HG02571 (cell line): ENCODE results near the gene MID1.

ENCODE experiments used
- ATAC-seq: cut with Tn5 transposase; IDR thresholded peaks from one replicate; pipeline ENCODE4 v1.9.1; 2021; ENCODE audit warnings: mild to moderate bottlenecking, moderate library complexity; ENCODE audit not compliant: unreplicated experiment

Gene MID1

DNA sequence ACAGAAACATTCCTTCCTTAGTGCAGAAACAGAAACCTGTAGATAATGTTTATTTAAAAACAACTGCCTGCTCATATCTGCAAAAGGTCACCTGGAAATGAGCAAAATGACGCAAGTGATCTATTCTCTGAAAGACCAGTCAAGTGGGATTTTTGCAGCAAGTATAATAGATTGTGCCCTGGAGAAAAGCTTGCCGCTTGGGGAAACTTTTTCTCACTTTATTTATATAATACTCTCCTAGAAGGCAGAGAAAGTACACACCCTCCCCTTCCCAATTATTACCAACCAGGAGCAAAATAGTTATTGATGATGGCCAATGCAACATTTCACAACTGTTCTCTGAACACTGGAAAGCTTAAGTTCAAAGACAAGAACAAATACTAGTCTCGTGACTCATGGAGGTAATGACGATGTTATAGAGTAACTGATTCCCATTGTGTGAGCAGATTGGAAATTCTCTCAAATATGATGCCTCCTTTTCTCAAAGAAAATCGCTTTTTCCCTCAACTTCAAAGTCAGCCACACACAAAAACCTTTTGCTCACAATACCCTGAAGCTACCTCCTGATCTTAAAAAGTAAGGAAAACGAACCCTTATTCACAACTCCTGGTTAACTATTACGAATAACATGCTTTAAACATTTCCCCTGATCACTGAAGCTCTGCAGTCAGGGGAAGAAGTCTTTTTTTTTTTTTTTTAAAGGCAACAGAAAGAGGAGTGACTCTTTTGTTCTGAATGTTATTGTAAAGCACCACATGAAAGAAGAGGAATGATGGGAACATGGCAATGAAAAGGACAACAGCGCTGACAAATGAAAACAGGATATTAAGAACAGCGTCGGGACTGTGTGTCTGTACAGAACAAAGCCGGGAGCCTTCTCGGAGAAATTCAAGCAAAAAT is 41.0 kb downstream of the MID1 start:
- ATAC-seq = no peak

DNA sequence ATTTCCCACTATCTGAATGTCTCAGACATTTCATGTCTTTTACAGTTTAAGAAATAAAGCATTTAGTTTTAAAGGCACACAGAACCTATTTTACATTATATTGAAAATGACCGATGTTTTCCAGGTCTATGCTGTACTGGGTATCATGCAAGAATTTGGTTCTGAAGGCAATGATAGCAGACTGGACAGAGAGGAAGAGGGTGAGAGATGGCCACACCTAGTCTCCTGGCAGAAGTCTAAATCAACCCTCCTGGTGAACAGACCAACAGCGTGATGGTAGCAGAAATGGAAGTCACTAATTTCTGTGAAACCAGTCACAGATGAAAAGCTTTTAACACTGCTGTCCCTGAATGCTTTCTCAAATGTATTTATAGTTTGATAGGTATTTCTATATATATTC is 41.9 kb downstream of the MID1 start:
- ATAC-seq = no peak

DNA sequence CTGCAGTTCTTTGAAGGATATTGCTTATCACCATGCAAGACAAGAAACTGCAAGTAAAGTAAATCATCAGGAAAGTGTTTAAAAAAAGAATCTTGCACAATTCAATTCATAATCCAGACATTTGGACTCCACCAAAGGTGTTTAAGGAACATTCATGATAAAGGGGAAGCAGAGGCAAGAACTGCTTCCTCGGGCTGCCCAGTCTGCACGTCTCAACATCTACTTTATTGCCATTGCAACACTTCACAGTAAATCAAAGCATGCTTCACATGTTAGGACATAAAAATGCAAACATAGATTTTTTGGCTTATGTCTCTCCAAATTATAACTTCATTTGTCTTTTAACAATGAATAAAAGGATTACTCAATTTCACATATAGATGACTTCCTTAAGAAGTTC is 42.5 kb downstream of the MID1 start:
- no peak for ATAC-seq

DNA sequence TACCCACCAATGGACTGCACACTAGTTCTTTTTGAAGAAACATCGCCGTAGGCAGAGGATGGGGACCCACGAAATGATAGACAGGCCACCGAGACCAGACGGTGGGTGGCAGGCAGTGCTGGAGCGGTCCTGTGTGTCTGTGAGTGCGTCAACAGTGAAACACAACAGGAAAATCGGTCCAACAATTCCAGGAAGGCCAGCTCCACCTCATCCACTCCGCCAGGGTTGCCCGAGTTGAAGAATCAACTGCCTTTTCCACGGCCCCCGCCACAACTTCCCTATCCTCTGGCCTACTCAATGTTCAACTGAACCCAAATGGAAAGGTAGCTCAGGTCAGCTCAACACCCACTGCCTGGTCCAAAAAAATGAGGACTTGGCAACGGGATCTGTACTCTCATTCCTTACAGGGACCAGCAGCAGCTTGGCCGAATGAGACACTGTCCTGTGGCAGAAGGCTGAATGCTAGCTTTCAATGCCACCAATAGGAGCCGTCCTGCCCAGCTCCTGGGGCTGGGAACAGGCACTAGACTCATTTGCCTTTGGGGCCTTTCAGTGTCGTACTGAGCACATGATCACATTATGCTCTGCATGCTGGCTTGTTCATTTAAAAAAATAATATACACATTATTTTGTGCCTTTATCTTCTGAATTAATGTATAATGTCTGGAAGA is 43.5 kb downstream of the MID1 start:
- no peak for ATAC-seq

DNA sequence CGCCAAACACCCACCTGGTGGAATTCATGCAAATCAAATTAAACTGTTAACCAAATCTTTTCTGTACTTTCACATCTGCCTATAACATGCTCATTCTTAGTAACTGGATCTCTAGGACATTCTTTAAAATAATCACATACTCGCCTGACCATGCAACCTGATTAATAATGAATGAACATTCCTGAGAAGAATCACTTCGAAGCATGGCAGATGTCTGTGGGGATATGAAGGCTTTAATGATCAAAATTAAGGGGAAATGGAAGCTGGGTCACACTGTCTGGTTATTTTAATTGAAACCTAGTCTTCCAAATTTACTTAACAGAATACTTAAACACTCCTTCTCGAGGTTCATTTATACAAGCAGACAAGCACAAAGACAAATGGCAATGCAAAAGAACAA is 44.2 kb downstream of the MID1 start:
- no peak for ATAC-seq

DNA sequence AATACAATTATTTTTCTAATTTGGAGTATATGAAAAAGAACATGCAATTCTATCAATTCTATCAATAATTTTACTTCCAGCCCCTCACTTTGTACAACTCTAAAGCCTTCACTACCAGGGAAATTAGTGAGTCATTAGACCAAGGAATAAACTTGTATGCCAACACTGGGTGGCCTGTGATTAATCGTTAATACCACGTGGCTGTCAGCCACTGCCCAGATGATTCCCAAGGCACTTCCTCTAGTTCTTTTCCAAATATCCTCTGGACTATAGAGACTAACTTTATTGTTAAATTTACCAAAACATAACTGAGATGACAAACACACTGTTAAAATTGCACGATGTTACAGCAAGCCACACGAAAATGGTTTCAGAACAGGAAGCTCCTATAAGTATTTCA is 45.7 kb downstream of the MID1 start:
- no peak for ATAC-seq

DNA sequence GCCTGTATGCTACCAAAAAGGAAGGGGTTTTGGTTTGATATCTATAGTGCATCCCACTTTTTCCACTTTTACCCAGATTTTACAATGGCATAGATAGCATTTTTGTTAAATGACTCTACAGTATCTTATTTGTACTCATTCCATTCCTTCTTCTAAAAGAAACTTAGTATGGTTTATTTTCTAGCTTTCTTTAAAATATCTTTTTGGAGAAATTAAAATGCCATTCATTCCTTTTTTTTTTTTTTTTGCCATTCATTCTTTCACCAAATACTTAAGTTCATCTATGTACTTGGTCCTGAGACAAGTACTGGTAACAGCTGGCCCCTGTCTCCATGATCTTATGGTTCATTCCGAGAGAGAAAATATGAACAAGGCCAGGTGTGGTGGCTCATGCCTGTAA is 49.1 kb downstream of the MID1 start:
- no peak for ATAC-seq

DNA sequence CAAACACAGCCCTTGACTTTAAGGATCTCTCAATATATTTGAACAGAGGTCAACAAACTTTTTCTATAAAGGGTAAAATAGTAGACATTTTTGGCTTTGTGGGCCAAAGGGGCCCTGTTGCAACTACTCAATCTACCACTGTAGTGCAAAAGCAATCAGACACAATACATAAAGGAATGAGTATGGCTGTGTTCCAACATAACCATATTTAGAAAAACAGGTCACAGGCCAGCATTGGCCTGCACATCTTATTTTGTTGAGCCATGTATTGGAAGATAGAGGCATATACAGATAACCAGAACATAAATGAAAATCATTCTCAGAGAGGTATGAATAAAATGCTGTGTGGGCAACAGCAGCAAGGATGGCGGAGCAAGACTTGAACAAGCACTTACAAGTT is 49.8 kb downstream of the MID1 start:
- ATAC-seq = no peak

DNA sequence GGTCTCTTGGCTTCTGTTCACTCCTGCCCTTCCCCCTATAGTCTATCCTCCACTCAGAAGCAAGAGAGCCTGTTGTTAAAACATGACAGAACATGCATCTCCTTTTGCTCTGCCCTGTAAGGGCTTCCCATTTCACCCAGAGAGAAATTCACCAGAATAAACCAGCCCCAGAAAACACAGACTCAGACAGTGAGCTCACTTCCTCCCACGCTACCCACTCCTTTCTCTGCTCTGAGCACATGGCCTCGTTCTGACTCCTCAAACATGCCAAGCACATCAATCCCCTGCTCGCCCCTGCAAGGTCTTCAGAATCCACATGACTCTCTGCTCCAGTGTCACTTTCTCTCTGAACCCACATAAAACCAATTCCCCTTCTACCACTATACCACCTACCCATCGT is 50.4 kb downstream of the MID1 start:
- ATAC-seq = no peak

DNA sequence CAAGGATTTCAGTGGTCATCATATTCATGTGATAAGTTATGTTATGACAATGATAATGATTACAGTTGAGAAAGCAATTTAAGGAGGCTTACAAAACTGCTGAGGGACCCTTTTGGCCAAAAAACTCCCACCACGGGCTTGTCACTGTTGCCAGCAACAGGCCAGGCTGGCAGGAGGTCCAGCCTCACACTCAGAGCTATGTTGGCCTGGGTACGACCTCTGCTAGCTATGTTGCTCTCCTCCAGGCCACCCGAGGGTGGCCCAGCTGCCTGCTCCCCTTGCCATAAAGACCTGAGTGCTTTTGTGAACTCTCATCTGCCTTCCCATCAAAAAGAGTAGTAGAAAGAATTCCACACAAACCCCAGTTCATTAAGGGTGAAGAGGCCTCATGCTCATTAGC is 52.0 kb downstream of the MID1 start:
- no peak for ATAC-seq

DNA sequence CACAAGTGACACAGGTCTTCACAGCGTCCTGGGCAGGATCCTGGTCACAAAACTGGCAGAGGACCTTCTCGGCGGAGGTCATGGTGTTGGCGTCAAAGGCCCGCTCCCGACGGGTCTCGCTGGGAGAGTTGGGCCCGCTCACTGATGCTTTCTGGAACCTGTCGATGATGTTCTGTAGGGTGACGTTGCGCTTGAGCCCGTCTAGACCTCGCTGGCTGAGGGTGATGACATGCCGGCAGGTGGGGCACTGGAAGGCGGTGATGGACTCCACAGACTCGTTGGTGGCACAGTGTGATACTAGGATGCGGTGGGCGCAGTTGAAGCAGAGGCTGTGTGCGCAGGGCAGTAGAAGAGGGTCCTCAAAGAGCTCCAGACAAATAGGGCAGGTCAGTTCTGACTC is 53.2 kb downstream of the MID1 start:
- ATAC-seq = no peak

DNA sequence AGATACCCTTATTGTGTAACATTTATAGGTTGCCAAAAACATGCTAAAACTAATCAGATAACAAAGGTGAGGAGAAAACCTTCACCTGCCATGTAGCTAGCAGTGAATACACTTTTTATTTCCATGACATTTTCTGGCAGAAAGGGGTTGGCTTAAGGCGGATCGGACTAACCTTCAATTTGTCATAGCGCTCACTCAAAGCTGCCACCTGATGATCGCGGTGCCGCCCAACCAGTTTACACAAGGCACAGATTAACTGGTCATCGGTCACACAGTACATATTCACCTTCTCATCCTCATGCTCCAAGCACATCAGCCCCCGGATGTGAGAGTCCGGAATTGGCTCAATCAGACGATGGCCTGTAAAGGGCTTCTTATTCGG is 53.7 kb downstream of the MID1 start:
- no peak for ATAC-seq

DNA sequence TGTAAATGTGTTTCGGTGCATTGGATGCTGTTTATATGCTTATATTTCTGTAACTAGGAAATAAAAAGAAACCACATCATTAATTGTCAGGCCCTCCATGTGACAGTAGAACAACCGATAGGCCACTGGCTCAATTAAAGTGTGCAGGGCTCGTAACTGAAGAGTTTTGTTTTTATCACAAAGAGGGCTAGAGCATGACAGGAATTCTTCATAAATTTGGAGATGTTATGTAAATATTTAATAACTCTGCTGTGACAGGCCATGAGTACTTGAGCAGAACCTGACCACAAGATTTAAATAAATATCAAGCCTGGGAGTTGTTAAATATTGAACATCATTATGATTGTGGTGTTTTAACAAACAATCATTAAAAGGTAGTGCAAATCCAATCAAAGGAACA is 55.9 kb downstream of the MID1 start:
- ATAC-seq = no peak

DNA sequence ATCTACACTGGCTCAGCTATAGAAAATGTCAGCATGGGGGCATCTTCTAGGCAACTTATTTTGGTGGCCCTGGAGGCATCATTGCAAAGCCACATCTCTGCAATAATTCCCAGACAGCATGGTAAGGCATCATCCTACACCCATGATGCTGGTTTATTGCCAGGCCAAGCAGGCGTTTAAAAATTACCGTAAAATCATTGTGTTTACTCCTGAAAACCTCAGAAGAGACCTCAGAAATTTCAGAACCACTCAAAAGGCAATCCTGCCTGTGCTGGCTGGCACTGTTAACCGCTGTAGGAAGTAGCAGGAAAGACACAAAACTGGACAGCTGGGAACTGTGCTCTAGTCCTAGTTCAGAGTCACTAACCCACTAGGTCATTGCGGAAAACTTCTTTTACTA is 63.2 kb downstream of the MID1 start:
- ATAC-seq = no peak

DNA sequence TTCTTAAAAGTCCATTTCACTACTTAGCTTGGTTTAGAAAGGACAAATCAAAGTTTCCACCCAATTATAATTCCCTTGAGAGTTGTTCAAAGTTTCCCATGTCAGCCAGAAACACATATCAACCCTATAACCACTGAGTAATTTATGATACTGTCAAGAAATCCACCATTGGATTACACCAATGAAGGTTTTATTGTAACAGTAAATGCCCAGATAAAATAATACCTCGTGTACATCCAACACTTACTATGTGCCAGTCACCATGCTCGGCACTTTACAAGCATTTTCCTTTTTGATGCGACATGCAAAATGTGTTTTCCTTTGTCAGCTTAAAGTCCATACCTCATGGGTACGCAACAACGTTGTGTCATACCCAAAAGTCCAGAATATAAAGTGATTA is 64.0 kb downstream of the MID1 start:
- no peak for ATAC-seq

DNA sequence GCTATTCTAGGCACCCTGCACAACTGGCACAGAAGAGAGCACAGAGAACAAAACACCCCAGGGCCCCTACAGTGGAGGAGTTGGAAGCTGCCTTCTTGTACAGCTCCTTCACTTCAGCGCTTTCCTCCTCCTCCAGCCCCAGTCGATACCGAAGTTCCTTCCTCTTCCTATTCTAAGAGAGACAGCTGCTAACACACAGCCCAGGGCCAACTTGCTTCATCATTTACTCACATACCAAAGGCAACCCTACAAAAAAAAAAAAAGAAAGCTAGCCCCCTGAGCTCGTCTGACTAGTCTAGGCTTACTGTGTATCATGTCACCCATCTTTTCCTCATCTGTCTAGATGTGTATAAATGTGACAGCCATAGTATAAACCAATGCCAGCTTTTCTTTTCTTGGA is 64.5 kb downstream of the MID1 start:
- no peak for ATAC-seq

DNA sequence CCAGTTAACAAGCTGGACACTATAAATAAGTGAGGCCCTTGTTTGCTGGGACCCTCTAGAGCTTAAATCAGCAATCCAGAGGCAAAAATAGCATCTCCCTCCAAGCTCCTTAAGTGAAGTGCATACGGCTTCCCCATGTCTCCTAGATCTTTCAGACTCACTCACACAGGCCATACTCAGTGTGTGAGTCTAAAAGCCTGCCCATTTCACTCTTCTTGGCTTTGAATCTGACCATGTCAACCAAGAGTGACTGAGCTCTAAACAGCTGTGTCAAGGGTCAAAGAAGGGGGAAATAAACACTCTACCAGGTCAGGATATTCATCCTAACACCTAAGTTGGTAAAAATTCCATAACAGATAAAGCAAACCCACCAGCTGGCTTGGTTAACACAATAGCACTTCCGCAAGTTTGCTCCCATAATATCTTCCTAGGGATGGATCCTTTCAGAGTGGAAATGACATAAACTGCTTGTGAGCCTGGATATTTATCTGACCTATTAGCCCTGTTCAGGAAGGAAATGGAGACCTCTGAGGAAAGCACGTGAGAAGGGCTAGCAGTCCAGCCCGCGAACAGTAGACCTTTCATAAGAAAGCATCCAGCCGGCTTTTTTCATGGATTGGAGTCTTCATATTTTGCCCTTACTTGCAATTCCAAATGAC is 65.6 kb downstream of the MID1 start:
- ATAC-seq = no peak

DNA sequence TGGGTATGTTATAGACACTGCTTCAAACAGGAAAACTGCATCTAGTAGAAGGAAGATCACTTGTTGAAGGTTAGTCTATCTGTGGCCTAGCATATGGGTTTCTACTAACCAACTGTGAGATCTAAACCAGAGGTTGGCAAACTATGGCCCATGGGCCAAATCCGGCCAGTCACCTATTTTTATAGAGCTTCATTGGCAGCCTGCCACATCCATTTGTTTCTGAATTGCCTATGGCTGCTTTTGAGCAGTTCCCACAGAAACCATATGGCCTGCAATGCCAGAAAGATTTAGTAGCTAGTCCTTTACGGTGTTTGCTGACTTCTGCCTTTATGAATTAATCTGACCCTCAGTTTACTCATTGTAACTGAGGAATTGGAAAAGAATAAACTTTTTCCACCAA is 71.1 kb downstream of the MID1 start:
- ATAC-seq = no peak

DNA sequence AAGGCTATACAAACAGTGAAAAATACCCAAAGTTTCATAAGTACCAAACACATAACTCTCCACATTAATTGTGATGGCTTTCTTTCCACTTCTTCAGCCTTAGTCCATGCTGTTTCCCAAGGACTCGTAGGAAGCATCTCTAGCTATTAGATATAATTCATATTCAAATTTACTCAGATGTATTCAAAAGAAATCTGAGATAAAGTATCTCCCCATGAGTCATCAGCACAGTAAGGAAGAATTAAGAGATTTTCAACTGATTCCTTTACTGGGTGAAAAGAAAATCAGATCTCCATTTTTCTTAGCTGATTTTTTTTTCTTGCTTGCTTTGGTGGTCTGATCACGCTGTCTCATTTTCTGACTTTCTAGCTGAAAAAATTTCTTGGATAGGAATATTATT is 71.7 kb downstream of the MID1 start:
- ATAC-seq = no peak

DNA sequence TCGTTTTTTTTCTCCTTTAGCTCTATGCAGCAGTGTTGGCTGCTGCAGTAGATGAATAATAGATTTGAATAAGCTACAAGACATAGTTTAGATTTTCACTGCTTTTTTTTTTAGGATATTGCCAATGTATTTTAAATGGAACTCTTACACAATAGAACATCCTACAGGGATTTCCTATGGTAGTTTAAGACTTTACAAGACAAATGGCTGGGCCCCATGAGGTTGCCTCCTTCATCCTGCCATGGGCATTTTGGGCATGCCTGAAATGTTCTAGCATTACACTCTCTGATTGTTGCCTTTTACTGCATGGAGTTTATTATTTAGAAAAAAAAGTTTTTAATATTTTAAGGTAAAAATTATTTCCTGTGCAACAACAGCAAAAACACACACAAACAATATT is 74.5 kb downstream of the MID1 start:
- ATAC-seq = no peak

DNA sequence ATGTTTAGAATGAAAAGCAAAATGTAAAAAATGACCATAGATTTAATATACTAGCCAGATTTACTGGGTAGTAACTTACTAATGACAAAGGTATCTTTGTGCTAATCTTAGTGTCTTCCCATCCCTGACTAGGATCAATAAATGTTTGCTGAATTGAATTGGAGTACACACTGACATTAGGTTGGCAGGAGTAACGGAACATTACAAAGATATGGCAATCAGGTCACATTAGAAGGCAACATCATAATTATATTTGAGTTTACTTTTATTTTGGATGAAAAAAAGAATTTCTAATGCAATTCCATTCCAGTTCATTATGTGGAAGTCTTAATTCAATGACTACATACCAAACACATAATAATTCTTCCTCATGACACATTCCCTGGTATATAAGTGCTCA is 77.8 kb downstream of the MID1 start:
- no peak for ATAC-seq

DNA sequence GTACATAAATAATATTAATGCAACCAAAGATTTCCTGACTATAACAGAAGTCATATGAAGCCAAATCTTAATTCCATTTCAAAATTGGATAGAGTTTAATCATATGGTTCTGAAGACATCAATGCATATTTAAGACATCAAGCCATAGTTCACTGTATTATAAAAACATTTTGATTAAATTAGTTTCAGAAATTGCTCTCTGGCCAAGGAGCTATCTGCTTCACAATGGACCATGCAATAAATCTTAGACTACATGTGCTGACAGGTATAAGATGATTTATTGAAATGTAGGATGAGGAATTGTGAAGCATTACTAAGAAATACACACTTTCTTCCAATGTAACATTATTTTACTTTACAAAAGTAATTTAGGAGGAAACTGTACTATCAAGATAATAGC is 81.6 kb downstream of the MID1 start:
- ATAC-seq = no peak
